GM03348 (cell line): ENCODE data around the gene CST3.
"Not testable (repeated sequence)": the region's sequence is repeated elsewhere in the genome, so short reads cannot be mapped to it uniquely, and the experiment has no call there.

Experiments used
- DNase-seq: peaks from one replicate; pipeline ENCODE4 v3.0.0; 2012; ENCODE audit warnings: low spot score

CST3 gene

DNA sequence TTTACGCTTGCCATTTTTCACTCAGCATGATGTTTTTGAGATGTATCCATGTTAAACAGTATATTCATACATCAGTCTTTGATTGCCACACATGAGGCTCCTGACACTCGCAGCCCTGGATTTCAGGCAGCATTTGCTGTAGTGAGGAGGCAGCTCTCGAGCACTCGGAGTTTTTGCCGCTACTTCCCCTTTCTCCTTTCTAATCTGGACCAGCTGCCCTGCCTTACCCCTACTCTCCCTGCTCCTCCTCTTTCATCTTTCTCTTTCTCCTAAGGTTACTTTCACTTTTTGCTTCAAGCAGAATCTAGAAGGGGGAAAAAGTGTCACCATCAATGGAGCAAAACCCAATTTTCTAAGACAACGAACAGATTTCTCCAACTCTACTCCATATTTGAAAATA, 5.9 kb upstream of the CST3 start:
- no peak for DNase-seq

DNA sequence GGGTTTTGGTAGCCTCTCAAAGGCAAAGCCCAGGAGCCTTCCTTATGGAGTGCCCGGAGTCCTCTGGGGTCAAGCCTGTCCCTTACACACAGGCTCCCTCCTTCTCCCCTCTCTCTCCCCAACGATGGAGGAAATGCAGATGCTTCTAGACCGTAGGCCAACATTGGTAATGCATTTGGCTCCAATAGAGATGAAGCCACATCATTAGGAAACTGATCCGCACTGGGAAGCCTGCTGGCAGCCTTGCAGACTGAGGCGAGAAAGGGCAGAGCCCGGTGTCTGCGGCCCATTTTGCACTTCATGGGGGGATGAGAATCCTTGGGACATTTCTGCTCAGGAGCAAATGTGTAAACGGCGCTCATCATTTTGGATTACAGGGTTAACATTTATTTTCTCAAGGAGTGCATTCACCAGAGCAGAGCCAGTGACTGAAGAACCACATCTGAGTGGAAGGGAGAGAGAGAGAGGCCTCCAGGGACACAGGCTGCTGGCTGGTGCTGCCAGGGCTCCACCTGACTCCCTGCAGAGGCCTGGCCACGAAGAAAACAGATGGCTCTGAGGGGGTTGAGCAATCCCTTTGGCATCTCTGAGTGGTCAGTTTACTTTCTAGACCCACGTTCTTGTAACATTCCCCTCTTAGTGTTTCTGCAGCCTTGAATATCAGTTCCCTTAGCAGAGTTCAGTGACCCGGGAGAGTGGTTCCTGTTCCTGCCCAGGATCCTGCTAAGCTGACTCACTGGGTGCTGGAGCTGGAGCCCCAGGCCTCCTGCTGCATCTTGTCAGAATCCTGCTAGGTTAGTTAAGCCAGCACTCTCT, 4.4 kb upstream of the CST3 start:
- DNase-seq = peak; percentile 70

DNA sequence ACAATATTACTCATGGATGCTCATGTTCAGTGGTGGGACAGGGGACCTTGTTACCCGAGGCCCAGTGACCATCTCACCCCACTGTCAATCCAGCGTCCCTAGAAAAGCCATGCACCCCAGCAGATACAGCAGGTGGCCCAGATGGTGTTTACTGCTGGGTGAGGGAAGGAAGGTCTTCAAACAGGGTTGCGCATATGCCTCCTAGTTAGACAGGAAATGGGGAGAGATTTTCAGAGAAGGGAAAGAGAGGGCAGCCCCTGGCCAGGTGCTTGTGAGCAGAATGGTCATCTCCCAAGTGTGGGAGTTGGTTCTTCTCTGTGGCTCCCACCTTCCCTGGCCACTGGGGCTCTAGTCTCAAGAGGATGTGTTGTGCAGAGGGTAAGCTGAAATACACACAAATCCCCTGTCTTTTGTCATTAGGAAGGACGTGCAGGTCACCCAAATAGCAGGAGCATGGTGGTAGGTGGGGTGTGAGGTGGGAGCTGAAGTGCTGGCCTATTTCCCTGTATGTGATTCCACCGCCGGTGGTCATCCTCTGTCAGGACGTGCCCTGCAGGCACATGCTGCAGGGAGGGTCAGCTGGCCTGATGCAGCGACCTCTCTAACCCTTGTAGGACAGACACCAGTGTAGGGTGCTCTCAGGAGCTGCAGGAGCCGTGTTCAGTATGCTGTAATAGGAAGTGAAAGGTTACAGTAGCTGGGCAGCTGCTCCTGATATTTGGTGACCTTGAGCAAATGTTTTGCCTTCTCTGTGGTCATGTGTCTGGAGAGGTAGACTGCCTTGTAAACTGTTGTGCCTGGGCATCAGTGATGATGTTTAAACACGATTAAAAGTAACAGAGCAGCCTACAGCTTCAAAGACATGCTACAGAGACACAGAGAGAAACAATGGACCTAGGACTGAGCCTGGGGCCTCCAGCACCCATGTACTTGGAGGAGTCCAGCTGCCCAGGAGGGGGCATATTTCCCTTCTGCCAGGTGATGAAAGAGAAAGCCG, 3.2 kb upstream of the CST3 start:
- DNase-seq = no peak

DNA sequence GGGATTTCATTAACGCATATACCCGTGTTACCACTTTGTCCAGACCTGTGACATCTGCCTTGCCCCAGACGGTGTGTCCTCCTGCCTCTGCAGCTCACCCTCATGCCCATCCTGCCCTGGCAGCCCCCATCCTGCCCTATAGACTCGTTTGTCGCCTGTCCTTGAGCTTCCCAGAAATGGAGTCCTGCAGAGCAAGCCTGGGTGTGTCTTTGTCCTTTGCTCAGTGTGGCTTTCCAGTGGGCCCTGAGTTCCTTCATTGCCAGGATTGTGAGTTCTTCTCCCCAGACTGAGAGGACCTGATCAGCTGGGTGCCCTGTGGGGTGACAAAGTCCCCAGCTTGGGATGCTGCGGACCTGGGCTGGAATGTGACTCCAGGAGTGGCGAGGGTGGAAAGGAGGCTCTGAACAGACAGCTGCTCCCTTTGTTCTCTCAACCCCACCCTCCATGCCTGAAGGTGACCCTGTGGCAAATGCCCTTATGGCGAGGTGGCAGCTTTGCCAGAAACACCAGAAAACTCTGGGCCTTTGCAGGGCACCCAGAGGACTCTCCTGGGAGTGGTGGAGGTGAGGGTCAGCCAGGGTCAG, 2.4 kb upstream of the CST3 start:
- DNase-seq = no peak

DNA sequence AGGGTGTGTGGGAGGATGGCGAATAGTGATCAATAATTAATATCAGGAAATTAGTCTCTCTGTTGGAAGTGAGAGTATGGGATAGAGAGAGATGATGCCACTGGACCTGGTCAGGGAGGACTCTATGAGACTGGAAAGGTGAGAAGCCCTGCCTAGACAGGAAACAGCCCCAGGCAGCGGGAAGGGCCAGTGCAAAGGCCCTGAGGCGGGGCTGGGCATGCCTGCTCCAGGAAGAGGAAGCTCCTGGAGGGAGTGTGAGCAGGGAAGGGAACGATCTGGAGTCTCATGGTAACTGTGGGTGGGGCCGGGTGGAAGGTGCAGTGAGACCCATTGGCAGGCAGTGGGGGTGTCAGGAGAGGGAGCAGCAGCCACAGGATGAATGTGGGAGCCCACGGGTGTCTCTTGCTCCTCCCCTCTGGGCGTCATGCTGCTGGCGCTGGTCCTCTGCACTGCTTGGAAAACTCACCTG, 1.8 kb upstream of the CST3 start:
- DNase-seq = no peak

DNA sequence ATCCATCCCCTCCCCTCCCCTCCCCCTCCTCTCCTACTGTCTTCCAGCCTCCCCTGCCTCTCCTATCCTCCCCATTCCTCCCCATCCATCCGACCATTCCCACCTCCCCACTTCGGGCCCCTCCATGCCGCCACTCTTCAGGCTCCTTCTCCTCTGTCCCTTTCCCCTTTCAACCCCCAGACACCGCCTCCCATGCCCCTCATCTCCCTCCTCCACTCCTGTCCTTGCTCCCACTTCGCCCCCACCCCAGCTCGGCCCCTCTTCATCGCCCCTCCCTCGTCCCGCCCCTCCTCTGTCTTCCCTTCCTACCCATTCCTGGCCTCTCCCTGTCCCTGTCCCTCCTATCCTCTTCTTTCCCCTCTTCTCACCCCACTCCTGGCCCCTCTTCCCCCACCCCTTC, 554 bp upstream of the CST3 start:
- DNase-seq = no peak

DNA sequence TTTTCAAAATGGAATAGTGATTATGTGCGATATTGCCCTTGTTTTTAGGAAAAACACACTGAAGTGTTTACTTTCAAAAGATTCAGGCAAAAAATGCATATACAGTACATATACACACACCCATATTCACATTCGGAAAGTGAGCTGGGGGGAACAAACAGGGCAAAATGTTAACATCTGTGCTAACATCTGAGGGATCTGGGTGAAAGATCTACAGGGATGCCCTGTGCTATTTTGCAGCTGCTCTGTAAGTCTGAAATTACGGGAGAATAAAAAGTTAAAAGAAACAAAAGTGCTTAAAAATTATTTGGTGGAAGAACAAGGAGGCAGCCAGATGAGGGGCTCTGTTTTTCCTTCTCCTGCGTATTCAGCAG, 860 bp downstream of the CST3 start:
- DNase-seq = no peak

DNA sequence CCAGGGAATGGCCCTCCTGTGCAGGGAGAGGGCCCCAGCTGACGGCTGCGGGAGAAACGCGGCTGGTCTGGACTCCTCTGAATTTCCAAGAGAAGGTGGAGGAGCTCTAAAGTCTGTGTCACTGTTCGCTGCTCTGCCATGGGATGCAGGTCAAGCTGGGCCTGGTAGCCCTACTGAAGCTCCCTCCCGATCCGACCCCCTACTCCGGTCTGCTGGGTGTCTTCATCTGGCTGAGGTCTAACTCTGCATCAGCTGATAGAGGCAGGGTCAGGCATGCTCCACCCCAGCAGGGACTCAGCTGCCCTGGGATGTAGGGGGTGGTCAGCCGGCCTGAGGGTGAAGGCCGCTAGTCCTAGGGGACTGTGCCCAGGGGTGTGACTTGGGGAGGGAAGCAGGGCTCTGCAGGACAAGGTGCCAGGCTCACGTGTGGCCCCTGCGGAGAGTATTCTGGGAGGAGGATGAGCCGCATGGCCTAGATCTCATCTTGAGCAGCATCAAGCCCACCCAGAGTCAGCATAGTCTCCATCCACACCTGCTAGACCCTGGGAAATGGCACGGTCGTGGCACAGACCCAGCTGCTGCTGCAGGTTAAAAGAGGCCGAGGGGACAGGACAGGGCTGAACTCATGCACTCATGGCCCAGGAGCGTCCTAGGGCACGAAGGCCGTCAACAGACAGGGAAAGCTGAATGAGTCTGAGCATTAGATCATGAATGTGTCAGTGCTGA, 1.4 kb downstream of the CST3 start:
- DNase-seq = no peak

DNA sequence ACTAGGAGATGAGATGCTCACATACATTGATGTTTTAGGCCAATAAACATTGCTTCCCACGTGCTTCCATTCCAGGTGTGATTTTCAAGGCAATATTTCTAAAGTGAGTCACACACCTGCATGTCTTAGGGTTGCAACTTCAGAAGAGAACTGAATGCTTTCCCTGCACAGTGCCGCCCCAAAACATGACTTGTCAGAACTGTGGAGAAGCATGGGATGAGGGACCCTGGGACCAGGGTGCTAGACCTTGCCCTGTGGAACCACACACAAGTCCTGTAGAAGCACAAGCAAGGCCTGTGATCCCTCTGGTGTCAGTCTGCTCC, 2.0 kb downstream of the CST3 start:
- DNase-seq = not testable (repeated sequence)

DNA sequence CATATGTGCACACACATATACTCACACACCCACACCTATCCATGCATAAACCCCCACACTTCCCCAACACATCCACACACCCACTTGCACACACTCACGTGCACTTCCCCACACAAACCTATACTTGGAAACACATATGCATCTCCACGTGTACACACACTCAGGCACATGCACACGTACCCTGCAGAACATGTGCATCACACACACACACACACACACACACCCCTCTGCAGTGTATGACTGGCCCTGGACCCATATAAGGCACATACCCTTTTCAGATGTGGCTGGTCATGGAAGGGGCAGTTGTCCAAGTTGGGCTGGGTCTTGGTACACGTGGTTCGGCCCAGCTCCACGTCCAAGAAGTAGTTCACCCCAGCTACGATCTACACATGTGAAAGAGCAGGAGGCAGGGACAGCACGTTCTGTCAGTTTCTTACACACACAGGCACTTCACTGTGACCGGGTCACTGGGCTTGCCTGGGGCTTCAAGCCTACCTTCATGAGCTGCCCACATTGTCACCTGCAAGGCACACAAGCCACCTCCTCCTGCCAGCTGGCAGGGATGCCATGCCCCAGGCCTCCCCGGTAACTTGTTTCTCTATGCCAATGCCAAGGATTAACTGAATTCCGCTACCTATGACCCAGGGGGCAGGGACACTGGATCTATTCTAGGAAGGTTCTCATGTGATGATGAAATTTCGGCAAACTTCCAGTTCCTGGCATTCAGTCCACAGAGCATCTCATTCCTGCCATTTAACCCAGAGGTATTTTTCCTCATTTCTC, 2.6 kb downstream of the CST3 start:
- no peak for DNase-seq

DNA sequence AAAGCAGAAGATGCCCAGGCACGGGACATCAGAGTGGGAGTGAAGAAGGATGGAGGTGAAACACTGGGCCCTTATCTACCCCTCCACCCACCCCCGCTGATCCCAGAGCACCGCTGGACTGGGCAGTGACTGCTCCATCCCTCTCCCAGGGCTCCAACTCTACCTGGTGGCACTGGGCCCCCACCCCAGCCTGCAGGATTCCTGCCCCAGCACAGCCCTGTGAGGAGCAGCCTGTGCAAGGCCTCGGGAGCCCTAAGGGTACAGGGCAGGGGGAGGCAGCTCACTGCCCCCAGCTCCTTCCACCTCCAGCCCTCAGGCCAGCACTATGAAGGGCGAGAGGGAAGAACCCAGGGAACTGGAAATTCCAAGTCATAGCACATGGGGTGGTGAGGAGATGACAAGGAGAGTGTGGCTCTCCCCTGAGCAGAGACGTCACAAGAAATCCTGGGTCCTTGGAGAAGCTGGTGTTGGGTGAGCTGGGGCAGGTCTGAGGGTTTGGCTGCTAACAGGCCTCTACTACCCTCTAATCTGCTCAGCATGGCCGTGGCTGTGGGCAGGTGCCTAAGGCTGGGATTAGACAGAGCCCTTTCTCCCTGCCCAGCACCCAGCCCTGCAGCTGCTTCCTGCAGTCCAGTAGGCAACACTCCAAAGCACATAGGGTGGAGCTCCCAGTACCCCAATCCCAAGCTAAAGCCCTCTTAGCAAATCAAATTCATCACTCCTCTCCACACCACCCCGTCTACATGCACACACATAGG, 3.5 kb downstream of the CST3 start:
- DNase-seq = no peak

DNA sequence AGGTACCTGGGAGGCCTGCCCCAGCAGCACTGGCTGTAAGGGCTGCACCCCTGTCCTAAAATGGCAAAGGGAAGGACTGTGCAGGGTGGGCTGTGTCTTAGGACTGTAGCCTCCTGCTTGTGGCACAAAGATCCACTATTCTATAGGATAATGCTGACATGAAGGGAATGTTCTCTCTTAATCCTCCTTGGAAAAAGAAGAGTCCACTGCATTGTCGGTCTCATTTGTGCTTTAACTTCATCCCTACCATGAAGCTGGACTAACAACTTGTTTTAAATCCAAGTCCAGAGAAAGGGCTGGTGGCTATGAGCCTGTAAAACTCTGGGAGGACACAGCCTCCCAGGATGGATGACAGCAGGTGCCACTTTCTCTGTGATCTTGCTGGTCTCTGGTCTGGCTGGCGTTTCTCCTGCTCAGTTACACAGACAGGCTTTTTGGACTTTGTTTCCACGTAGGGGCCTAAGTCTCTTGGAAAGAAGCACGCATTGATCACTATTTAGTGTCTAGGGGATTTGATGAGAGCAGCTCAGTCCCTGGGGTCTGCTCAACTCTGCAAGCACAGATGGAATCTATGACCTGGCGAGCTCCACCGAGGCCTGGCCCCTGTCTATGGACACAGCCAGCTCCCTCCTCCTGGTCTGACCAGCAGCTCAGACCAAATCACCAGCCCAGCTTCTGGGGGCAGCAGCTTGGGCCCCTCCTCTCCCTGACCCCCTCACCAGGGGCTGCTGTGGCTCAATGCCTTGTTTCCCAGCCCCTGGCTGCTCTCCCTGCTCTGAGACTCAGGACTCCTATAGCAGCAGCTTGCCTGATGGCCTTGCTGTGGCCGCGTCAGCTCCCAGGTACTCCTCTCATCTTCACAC, 4.8 kb downstream of the CST3 start:
- no peak for DNase-seq

DNA sequence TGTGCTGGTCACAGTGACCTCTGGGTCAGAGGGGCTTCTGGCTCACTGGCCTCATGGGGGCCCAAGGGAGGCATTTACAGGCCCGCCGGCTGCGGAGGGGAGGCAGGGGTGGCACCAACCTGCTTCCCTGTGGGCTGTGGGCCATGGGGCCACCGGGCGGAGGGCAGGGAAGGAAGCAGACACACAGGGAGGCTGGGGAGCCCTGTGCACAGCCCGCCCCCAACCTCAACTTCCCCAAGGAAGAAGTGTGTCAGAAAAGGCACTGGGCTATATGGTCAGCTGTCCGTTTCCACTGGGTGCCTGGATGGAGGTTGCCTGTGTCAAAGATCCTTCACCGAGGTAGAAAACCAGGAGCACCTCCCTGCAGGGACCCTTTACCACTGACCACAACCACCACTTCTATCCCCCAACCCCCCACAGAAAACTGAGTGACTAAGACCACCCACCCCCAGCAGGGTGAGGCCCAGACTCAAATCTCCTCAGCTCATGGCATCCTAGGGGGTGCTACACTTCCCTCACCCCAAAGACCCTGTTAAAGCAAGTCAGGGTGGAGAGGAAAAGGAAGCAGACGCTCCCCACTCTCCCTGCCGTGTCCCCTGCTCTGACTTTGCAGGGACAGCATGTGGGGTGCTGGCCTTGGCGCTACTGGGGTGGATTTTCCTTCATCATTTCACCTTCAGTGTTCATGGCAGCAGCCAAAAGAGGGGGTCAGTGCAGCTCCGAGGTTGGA, 5.6 kb downstream of the CST3 start:
- DNase-seq = no peak

DNA sequence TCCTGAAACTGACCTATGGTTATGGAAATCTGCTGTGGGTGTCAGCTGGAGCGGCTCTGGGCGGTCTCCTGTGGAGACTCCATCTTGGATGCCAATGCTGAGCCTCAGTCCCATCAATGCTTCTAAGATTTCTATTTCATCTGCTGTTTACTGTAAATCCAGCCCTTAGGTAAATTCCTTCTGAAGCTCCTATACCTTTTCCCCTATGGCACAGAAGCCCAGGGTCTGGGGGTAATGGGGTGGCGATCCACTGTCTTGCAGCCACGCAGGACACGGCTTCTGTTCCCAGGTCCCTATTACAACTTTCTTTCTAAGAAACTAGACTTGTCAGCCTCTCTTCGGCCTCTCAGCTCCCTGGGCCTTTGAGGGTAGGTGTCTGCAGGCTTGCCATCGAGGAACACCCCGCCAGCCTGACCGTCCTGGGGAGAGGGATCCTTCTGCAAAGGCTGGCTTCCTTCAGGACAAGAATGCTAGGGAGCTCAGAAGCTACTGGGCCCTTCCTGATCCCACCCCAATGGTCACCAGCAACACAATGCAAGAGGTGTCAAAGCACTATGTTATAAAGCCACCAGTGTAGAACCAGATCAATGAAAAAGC, 6.4 kb downstream of the CST3 start:
- DNase-seq = no peak

DNA sequence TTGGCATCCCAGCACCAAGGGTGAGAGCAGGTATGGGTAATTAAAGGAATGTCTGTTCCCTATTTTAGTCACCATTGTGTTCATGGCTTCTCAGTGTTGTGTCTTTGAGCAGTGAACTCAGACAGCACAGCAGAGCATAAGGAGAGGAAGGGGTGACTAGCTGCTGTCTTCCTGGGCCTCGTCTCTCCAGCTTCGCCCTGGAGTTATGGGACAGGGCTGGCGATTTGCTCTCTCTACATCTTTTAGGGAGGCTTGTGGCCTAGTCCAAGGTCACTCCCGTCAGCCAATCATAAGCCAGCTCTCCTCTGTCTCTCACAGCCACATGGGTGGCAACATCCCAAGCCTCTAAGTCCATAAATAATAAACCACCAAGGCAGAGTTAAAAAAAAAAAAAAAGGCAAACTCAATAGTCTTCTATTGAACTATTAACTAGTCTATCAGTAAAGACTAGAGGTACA, 7.3 kb downstream of the CST3 start:
- DNase-seq = no peak

DNA sequence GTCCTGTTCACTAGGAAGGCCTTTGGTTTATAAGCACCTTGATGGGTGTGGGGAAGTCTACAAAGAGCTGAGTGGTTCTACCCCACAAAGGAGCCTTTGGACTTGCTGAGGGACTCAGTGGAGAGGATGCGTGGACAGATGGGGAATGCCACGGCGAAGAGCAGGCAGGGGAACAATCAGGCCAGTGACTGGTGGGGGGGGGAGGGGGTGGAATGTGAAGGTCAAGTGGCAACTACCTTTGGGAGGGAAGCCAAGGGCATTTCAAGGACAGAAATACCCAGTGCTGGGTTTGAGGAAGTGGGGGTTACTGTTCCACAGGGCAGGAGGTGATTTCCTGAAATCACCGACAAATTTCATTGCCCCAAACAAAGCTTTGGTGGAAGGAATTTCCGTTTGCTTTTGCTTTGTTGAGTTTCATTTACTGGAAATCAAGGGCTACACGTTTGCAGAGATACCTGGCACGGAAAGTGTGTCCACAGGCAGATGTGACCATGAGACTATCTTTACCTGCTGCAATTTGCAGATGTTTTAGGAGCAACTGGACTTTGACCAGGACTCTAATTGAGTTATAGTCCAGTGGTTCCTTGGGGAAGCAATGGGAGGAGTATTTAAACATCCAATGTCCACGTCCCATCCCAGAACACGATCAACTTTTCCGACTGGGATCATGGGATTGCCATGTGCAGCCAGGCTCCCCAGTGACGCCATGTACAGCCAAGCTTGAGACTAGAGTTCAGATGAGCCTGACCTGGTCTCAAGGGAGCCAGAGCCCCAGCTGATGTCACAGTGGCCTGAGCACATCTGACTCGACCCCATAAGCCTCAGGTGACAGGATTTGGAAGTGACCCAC, 8.0 kb downstream of the CST3 start:
- DNase-seq = no peak

DNA sequence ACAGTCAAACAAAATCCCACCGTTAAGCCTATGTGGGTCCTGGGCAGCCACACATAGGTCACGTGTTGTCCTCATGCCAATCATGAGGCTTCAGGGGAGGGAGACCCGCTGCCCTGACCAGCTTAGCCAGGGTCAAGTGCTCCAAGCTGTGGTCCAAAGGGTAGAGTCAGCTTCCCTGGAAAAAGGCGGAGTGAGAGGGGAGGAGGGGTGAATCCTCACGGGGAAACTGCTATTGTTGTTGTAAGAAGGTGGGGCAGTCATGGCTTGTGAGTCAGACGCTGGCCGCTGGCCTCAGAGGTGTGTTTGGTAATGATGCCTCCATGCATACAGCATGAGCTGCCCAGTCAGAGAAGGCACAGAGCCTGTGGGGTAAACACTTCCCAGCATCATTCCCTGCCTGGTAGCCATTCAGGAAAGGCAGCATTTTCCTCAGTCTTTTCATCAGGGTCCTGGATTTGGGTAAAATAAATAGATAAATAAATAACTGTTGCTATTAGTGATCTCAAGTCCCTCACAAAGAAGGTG, 8.7 kb downstream of the CST3 start:
- DNase-seq = no peak
